DMS 273 (cell line): ENCODE results near the gene NCKAP5.

Experiments
- DNase-seq: peaks from one replicate; lab custom pipeline; 2025; ENCODE audit not compliant: unreplicated experiment; lab: John Stamatoyannopoulos, UW

Gene NCKAP5

GRCh38 chr2:132971310-132972061, 596.8 kb downstream of the NCKAP5 start:
- no peak for DNase-seq

GRCh38 chr2:132969371-132969985, 598.8 kb downstream of the NCKAP5 start:
- no peak for DNase-seq

GRCh38 chr2:132965460-132965859, 602.8 kb downstream of the NCKAP5 start:
- no peak for DNase-seq

- DNase-seq = no peak
Measured at GRCh38 chr2:132963161-132963560, 605.1 kb downstream of the NCKAP5 start.

- no peak for DNase-seq
Measured at GRCh38 chr2:132958887-132959286, 609.4 kb downstream of the NCKAP5 start.

- no peak for DNase-seq
Measured at GRCh38 chr2:132955871-132956615, 612.2 kb downstream of the NCKAP5 start.

GRCh38 chr2:132953771-132954170, 614.5 kb downstream of the NCKAP5 start:
- DNase-seq = no peak

GRCh38 chr2:132951008-132951714, 617.1 kb downstream of the NCKAP5 start:
- DNase-seq = peak; percentile 31

- no peak for DNase-seq
Measured at GRCh38 chr2:132949108-132949507, 619.2 kb downstream of the NCKAP5 start.

- no peak for DNase-seq
Measured at GRCh38 chr2:132948211-132948610, 620.1 kb downstream of the NCKAP5 start.

GRCh38 chr2:132943829-132944228, 624.4 kb downstream of the NCKAP5 start:
- peak; percentile 74 for DNase-seq

- no peak for DNase-seq
Measured at GRCh38 chr2:132941296-132942020, 626.8 kb downstream of the NCKAP5 start.

- no peak for DNase-seq
Measured at GRCh38 chr2:132937629-132938028, 630.6 kb downstream of the NCKAP5 start.

- no peak for DNase-seq
Measured at GRCh38 chr2:132936791-132937190, 631.5 kb downstream of the NCKAP5 start.

GRCh38 chr2:132936261-132936660, 632.0 kb downstream of the NCKAP5 start:
- no peak for DNase-seq

- peak; percentile 36 for DNase-seq
Measured at GRCh38 chr2:132929786-132930185, 638.5 kb downstream of the NCKAP5 start.

GRCh38 chr2:132923787-132924186, 644.5 kb downstream of the NCKAP5 start:
- peak; percentile 33 for DNase-seq

GRCh38 chr2:132915812-132916549, 652.3 kb downstream of the NCKAP5 start:
- peak; percentile 32 for DNase-seq

GRCh38 chr2:132911726-132912724, 656.2 kb downstream of the NCKAP5 start:
- DNase-seq = peak; percentile 82
